Kidney (tissue), 14 donors: ENCODE data around the gene TACSTD2. TPM values are rescaled to one million over a fixed set of nuclear protein-coding genes. Genes with fewer than 3 reads are reported as not detected.
A peak's percentile ranks its signal among the peaks of the same experiment; 100 is the strongest.

ENCODE experiments used
- DNase-seq, 5 donors: peaks; one replicate each; pipeline ENCODE4 v3.0.0-alpha.2; 2013 to 2020
- FAIRE-seq: peaks from 2 replicates; lab custom pipeline; 2012; peaks lifted over from hg19 to GRCh38; lab: Jason Lieb, UNC
- H3K27ac ChIP-seq, 2 donors: one replicate each; pipeline ENCODE4 v1.7.0; 2013; ENCODE audit warnings: low read depth in 2 of 2, low read length in 2 of 2, inconsistent platforms in 1 of 2
- H3K27me3 ChIP-seq: one replicate; pipeline ENCODE4 v1.7.1; 2013; ENCODE audit warnings: low read length, inconsistent platforms; ENCODE audit not compliant: control insufficient read depth, insufficient read depth
- H3K36me3 ChIP-seq, 3 donors: one replicate each; pipeline versions ENCODE4 v1.7.0 to v1.7.1; 2013; ENCODE audit warnings: low read length in 3 of 3, control low read depth in 1 of 3, inconsistent platforms in 1 of 3; ENCODE audit not compliant: insufficient read depth in 3 of 3, control insufficient read depth in 2 of 3
- H3K4me1 ChIP-seq, 3 donors: one replicate each; pipeline versions ENCODE4 v1.7.0 to v1.7.1; 2013; ENCODE audit warnings: low read length in 3 of 3, inconsistent platforms in 1 of 3, low read depth in 1 of 3; ENCODE audit not compliant: control insufficient read depth in 2 of 3, insufficient read depth in 2 of 3
- H3K4me3 ChIP-seq, 3 donors: one replicate each; pipeline versions ENCODE4 v1.7.0 to v1.8.1; 2013; ENCODE audit warnings: low read length in 3 of 3, control low read depth in 1 of 3, inconsistent platforms in 1 of 3
- H3K9ac ChIP-seq, 3 donors: one replicate each; pipeline versions ENCODE4 v1.7.0 to v1.7.1; 2013; ENCODE audit warnings: low read length in 3 of 3, control low read depth in 1 of 3, inconsistent platforms in 1 of 3
- H3K9me3 ChIP-seq, 3 donors: one replicate each; pipeline versions ENCODE4 v1.7.0 to v1.7.1; 2013; ENCODE audit warnings: low read length in 3 of 3, control low read depth in 1 of 3, inconsistent platforms in 1 of 3; ENCODE audit not compliant: control insufficient read depth in 2 of 3, insufficient read depth in 1 of 3
- CTCF ChIP-seq: IDR thresholded peaks from 3 replicates; pipeline ENCODE4 v1.5.1; 2012; ENCODE audit warnings: mild to moderate bottlenecking, moderate library complexity, borderline replicate concordance; ENCODE audit not compliant: insufficient read depth; ENCODE audit errors: extremely low read depth
- intact Hi-C: fragments of 100-400 bp; cut with DNase I; formaldehyde crosslinking; loops from one replicate; pipeline ENCODE4 v1.11.1; 2022
- polyA plus RNA-seq: library from polyadenylated mRNA; stranded (reverse); fragments of 350-450 nt; fragmentation: Illumina TruSeq; extraction: RNeasy Lipid Tissue Mini Kit (QIAGEN cat#74804); gene quantifications from one replicate; pipeline ENCODE4 v1.2.3, GENCODE V29; 2014; ENCODE audit warnings: low read depth, low replicate concordance; ENCODE audit not compliant: insufficient read depth
- total RNA-seq: library from RNA; stranded (reverse); fragmentation: NEBNext Ultra II Directional; extraction: Animal tissue kit (Norgen Biotek cat#: 25700); gene quantifications from one replicate; pipeline ENCODE4 v1.2.1, GENCODE V29; 2021
- donor health status: control.
- donor health status: control.
- donor health status: control.
- donor health status: control.
- donor health status: control.
- donor health status: DM: yes; HTN: yes; CAD: no.
- donor health status: Normal renal cell carcinoma (clear cell type).

TACSTD2 gene
- total and polyA plus RNA-seq, 2 donors from 2014 or later, result 127 to 502 TPM

DNA sequence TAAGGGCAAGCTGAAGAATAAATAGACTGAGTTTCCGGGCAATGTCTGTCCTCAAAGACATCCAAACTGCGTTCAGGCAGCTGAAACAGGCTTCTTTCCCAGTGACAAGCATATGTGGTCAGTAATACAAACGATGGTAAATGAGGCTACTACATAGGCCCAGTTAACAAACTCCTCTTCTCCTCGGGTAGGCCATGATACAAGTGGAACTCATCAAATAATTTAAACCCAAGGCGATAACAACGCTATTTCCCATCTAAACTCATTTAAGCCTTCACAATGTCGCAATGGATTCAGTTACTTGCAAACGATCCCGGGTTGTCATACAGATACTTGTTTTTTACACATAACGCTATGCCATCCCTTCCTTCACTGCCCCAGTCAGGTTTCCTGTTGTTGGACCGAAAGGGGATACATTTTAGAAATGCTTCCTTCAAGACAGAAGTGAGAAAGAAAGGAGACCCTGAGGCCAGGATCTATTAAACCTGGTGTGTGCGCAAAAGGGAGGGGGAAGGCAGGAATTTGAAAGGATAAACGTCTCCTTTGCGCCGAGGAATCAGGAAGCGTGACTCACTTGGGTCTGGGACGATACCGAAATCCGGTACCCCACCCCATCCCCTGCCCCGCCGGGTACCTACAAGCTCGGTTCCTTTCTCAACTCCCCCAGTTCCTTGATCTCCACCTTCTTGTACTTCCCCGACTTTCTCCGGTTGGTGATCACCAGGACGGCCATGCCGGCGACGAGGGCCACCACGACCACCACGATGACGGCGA is 1.3 kb downstream of the TACSTD2 start:
- peak overlapping the region in 2 of 3 donors; percentile 40 to 47 for H3K9ac ChIP-seq
- peak overlapping the region; percentile 21 to 52 (median 42) for H3K4me3 ChIP-seq
- peaks cover 0 to 6% (median 0%) of the 10 kb centered on the region in 3 donors for H3K4me1 ChIP-seq
- H3K27ac ChIP-seq, result peak overlapping the region; percentile 90 to 91
- TF ChIP-seq CTCF, result no peak
- H3K27me3 ChIP-seq, result peaks cover 10% of the 10 kb centered on the region
- DNase-seq (peak in 1 of 5 donors; percentile 75), FAIRE-seq (no peak)
- H3K9me3 ChIP-seq, result no peaks in the 10 kb centered on the region
- H3K36me3 ChIP-seq, result no peaks in the 10 kb centered on the region
- intact Hi-C loops, result no loop called here

DNA sequence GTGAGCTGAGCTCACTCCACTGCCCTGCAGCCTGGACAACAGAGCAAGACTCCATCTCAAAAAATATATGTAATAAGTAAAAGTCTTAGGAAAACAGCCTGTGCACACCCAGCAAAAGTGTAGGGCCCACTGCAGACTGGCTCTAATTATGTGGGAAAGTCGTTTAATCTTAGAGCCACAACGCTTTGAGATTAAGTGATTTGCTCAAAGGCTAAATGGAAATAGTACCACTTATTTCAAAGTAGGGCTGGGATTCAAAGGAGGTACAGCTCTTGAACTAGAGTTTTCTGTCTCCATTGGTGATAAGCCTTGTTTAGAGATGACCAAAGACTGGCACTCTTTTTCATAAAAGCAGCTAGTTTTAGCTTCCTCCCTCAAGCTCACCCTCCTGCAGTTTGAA is 2.2 kb downstream of the TACSTD2 start:
- Histone ChIP-seq H3K4me1 (peaks cover 0 to 6% (median 0%) of the 10 kb centered on the region in 3 donors), H3K27ac (peak overlapping the region; percentile 80 to 86), H3K9me3 (no peaks in the 10 kb centered on the region), H3K9ac (no peak overlapping the region), H3K36me3 (no peaks in the 10 kb centered on the region), H3K4me3 (peak overlapping the region in 1 of 3 donors; percentile 4), H3K27me3 (peaks cover 10% of the 10 kb centered on the region)
- no peak for TF ChIP-seq CTCF
- DNase-seq, result no peak
- intact Hi-C loops, result no loop called here
- FAIRE-seq, result no peak

DNA sequence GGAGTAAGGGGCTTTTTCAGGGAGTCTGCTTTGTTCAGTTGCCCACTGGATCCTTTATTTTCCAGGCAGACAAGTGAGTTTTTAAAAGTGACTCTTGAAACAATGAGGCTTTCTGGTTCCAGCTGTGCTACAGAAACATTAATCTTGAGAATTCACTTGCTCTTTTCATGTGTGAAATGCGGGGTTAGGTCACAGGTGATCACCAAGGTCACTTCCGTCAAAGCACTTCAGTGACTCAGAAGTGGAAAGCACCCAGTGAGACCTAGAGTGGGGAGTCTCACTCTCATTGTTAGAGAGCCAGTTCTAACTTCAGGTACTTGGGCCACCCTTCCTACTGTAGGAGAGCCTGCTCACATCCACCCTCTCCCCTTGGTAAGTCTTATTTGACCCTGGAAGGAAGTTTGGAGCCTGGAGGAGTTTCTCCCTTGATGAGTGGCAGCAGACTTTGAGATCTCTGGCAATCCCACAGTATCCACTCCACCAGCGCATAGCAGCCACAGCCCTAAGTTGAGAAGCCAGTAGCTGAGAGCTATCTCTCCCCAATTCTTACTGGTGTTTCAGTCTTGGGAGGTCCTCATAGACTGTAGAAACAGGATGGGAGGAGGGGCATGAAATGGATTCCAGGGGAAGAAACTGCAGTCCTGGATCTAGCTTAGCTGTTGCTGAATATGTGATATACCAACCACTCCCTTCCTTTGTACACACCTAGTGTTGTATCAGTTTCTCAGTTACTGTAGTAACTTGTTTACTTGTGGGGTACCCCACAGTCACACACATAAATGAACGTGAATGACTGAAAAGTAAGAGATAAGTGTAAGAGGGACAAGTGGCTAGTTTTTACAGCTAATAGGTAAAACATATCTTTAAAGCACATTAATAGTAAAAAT is 3.1 kb downstream of the TACSTD2 start:
- H3K9me3 ChIP-seq, result no peaks in the 10 kb centered on the region
- DNase-seq, result peak in 1 of 5 donors; percentile 39
- H3K4me1 ChIP-seq, result peaks cover 0 to 6% (median 0%) of the 10 kb centered on the region in 3 donors
- peak overlapping the region; percentile 80 to 86 for H3K27ac ChIP-seq
- H3K9ac ChIP-seq, result peak overlapping the region in 1 of 3 donors; percentile 21
- H3K27me3 ChIP-seq, result peaks cover 10% of the 10 kb centered on the region
- no peak for TF ChIP-seq CTCF
- H3K4me3 ChIP-seq, result peak overlapping the region in 1 of 3 donors; percentile 4
- intact Hi-C loops, result no loop called here
- no peak for FAIRE-seq
- no peaks in the 10 kb centered on the region for H3K36me3 ChIP-seq
